Measurements from ENCODE around the gene TAPBP.

DNA sequence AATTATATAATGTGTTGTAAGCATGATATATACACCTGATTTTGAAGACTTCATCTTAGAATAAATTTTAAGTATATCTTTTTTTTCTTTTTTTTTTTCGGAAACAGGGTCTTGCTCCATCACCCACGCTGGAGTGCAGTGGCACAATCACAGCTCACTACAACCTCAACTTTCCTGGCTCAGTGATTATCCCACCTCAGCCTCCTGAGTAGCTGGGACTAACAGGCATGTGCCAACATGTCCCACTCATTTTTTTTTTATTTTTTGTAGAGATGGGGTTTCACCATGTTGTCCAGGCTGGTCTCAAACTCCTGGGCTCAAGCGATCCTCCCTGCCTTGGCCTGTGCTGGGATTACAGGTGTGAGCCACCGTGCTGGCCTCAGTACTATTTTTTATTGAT lies 59.3 kb downstream of the TAPBP start:
- no peak for TF ChIP-seq POLR2A (IDR thresholded peaks at IDR 0.05)
- TF ChIP-seq, protein P1, sequence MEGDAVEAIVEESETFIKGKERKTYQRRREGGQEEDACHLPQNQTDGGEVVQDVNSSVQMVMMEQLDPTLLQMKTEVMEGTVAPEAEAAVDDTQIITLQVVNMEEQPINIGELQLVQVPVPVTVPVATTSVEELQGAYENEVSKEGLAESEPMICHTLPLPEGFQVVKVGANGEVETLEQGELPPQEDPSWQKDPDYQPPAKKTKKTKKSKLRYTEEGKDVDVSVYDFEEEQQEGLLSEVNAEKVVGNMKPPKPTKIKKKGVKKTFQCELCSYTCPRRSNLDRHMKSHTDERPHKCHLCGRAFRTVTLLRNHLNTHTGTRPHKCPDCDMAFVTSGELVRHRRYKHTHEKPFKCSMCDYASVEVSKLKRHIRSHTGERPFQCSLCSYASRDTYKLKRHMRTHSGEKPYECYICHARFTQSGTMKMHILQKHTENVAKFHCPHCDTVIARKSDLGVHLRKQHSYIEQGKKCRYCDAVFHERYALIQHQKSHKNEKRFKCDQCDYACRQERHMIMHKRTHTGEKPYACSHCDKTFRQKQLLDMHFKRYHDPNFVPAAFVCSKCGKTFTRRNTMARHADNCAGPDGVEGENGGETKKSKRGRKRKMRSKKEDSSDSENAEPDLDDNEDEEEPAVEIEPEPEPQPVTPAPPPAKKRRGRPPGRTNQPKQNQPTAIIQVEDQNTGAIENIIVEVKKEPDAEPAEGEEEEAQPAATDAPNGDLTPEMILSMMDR (IDR thresholded peaks at IDR 0.05), result no peak
